ENCODE results near the gene IDS. TPM values are rescaled to one million over a fixed set of nuclear protein-coding genes. Genes with fewer than 3 reads are reported as not detected.
"Not testable (repeated sequence)": the region's sequence is repeated elsewhere in the genome, so short reads cannot be mapped to it uniquely, and the experiment has no call there.

The IDS gene, protein sequence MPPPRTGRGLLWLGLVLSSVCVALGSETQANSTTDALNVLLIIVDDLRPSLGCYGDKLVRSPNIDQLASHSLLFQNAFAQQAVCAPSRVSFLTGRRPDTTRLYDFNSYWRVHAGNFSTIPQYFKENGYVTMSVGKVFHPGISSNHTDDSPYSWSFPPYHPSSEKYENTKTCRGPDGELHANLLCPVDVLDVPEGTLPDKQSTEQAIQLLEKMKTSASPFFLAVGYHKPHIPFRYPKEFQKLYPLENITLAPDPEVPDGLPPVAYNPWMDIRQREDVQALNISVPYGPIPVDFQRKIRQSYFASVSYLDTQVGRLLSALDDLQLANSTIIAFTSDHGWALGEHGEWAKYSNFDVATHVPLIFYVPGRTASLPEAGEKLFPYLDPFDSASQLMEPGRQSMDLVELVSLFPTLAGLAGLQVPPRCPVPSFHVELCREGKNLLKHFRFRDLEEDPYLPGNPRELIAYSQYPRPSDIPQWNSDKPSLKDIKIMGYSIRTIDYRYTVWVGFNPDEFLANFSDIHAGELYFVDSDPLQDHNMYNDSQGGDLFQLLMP
- 25.4 and 30.6 TPM in 2 replicates for total RNA-seq
- polyA plus RNA-seq = 33.7 and 42.7 TPM in 2 replicates

DNA sequence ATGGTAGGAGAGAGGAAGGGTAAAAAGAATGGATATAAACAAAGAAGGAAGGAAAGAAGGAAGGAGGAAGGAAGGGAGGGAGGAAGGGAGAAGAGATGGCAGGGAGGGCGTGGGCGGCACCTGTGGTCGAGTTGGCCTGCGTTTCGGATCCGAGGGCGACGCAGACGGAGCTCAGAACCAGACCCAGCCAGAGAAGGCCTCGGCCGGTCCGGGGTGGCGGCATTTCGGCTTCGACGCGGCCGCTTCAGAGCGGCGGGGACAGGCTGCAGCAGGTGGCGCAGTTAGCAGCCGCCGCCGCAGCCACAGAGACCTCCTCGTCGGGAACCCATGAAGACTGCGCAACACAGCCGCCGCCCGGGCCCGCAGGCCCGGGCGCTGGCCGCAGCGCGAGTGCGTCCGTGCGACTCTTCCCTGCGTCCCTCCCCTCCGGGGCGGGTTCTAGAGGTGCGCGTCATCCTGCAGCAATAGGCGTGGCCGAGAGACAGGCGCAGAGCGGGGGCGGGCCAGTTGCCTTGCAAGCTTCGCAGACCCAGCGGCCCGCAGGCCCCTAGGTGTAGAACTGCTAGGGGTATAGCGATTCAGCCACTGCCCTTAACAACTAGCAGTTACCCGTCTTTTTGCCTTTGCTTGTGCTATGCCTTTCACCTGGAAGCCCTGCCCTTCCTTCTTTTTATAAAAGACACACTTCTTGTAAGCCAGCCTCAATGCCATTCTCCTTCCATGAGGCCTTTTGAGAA is at the start of gene IDS:
Gene IDS (minus strand): TSS at position 392 of the 737 bp plus-strand sequence. CDS start 169 bp downstream, at position 223.
- H3K27ac ChIP-seq = peak within 1 kb of the TSS; percentile 86
- H3K36me3 ChIP-seq (replicated peaks; ENCODE audit: insufficient read depth, low read depth) = no peaks in the 10 kb centered on the region
- H3K9me3 ChIP-seq (ENCODE audit: low read depth) = no peaks in the 10 kb centered on the region
- no peak for TF ChIP-seq EZH2 (IDR thresholded peaks at IDR 0.05; ENCODE audit: borderline replicate concordance)
- TF ChIP-seq, protein P1, sequence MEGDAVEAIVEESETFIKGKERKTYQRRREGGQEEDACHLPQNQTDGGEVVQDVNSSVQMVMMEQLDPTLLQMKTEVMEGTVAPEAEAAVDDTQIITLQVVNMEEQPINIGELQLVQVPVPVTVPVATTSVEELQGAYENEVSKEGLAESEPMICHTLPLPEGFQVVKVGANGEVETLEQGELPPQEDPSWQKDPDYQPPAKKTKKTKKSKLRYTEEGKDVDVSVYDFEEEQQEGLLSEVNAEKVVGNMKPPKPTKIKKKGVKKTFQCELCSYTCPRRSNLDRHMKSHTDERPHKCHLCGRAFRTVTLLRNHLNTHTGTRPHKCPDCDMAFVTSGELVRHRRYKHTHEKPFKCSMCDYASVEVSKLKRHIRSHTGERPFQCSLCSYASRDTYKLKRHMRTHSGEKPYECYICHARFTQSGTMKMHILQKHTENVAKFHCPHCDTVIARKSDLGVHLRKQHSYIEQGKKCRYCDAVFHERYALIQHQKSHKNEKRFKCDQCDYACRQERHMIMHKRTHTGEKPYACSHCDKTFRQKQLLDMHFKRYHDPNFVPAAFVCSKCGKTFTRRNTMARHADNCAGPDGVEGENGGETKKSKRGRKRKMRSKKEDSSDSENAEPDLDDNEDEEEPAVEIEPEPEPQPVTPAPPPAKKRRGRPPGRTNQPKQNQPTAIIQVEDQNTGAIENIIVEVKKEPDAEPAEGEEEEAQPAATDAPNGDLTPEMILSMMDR (IDR thresholded peaks at IDR 0.05; ENCODE audit: poor library complexity) = peak; percentile 11
- 44% methylated on average over 36 of the region's 54 CpGs for WGBS (ENCODE audit: low lambda C conversion rate, missing lambda C conversion rate)
- no peaks in the 10 kb centered on the region for H3K79me2 ChIP-seq
- H3K27me3 ChIP-seq = no peaks in the 10 kb centered on the region
- H3K9me2 ChIP-seq (replicated peaks; ENCODE audit: insufficient read depth) = no peaks in the 10 kb centered on the region
- H3K4me1 ChIP-seq (ENCODE audit: insufficient read depth) = no peaks in the 10 kb centered on the region
- peak within 1 kb of the TSS; percentile 13 for H3K4me3 ChIP-seq
- peak; percentile 93 for DNase-seq (ENCODE audit: low spot score)
- H2AFZ ChIP-seq = no peak within 1 kb of the TSS
- no peaks in the 10 kb centered on the region for H4K20me1 ChIP-seq (ENCODE audit: insufficient read depth, poor library complexity, severe bottlenecking)
- peak within 1 kb of the TSS; percentile 75 for H3K4me2 ChIP-seq

DNA sequence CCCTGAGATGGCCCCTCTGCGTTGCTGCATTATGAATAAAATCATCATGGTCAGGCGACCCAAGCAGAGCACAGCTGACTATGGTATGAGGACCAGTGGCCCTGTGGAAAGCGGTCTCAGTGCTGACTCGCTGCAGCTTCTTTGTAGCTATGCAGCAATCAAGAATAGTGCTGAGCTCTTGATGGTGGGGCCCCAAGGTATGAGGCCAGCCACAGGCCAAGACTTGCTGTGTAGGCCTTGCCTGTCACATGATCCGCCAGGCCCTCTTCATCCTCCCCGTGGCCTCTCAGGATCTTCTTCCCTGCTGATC is 46.8 kb upstream of the IDS start:
- H3K9me2 ChIP-seq (replicated peaks; ENCODE audit: insufficient read depth); DNase-seq (ENCODE audit: low spot score); H3K27me3 ChIP-seq; H4K20me1 ChIP-seq (ENCODE audit: insufficient read depth, poor library complexity, severe bottlenecking); H3K27ac ChIP-seq; H2AFZ ChIP-seq; H3K79me2 ChIP-seq; H3K9me3 ChIP-seq (ENCODE audit: low read depth); H3K4me1 ChIP-seq (ENCODE audit: insufficient read depth); H3K36me3 ChIP-seq (replicated peaks; ENCODE audit: insufficient read depth, low read depth); H3K4me2 ChIP-seq; H3K4me3 ChIP-seq: not testable (repeated sequence)
- WGBS (ENCODE audit: low lambda C conversion rate, missing lambda C conversion rate) = 100% methylated on average over 1 of the region's 6 CpGs

DNA sequence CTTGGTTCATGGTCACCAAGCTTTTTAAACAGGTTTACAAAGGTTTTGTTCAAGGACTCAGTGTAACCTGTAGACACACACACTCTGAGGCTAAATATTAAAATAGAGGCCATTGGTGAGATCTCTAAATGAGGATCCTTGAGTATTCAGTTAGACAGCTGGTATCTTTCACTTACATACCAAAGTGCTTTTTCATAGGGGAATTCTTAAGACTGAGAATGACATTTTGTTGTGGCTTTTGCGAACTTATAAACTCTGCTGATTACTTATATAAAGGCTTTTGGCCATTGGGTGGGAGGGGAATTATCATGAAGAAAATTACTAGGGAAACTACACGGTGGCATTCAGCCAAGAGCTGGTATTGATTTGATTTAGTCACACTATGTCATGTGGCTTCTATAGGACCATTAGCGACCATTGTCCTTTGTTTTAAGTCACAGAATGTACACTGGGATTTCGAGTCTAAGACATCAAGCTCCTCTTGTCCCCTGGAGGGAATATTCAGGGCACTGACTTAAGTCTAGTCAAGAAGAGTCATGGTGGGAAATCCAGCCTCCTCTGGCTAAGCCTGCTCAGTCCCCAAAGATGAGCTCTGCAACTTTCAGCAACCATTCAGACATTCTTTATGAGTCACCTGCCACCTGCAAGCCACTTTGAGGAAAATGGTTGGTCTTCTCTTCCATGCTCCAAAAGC is 46.3 kb upstream of the IDS start:
- H3K4me3 ChIP-seq; H3K4me1 ChIP-seq (ENCODE audit: insufficient read depth); H4K20me1 ChIP-seq (ENCODE audit: insufficient read depth, poor library complexity, severe bottlenecking); DNase-seq (ENCODE audit: low spot score); H2AFZ ChIP-seq; H3K4me2 ChIP-seq; H3K27me3 ChIP-seq; H3K27ac ChIP-seq; H3K36me3 ChIP-seq (replicated peaks; ENCODE audit: insufficient read depth, low read depth); H3K9me2 ChIP-seq (replicated peaks; ENCODE audit: insufficient read depth); H3K79me2 ChIP-seq; H3K9me3 ChIP-seq (ENCODE audit: low read depth): not testable (repeated sequence)
- WGBS (ENCODE audit: low lambda C conversion rate, missing lambda C conversion rate) = no CpG with 5 or more reads among the region's 4 CpGs

DNA sequence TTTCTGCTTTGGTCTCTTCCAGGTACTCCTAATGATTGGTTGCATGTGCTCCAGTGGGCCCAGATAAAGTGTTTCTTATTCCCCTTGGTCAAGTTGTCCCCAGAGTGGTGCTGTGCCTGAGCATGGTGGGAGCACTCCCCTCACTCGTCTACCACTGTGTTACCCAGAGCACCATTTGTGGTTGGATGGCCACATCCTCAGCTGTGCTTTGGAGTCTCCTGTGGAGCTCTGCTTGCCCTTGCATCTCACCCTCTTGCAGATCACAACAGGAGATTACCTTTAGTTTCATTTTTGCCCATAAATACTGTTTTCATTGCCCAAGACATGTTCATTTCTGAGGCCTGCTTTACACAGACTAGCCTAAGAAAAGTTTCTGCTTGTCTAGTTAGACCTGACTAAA is 45.3 kb upstream of the IDS start:
- H3K36me3 ChIP-seq (replicated peaks; ENCODE audit: insufficient read depth, low read depth); H4K20me1 ChIP-seq (ENCODE audit: insufficient read depth, poor library complexity, severe bottlenecking); H3K27ac ChIP-seq; H3K4me2 ChIP-seq; DNase-seq (ENCODE audit: low spot score); H2AFZ ChIP-seq; H3K4me1 ChIP-seq (ENCODE audit: insufficient read depth); H3K9me2 ChIP-seq (replicated peaks; ENCODE audit: insufficient read depth); H3K79me2 ChIP-seq; H3K27me3 ChIP-seq; H3K9me3 ChIP-seq (ENCODE audit: low read depth); H3K4me3 ChIP-seq: not testable (repeated sequence)
- WGBS (ENCODE audit: low lambda C conversion rate, missing lambda C conversion rate) = 82% methylated on average over 1 of the region's 1 CpG

DNA sequence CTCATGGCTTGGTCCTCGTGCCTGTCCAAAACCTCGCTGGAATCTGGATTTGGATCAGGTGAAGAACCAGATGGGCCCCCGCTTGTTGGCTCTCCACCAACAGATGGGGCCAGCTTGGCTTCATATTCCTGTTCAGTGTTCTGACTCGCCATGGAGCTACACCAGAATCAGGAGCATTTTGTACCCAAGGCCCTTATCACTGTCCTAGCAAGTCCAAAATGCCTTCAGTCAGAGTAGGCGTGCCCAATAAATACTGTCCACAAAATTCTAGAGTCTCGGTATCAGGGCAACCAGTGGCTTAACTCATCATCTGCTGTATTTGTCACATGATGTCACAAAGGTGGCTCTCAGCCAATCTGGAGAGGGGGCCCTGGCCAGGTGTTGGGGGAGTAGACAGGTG is 44.6 kb upstream of the IDS start, which contains the start of gene HSFX3:
Gene HSFX3 (minus strand): TSS at position 224 of the 400 bp plus-strand sequence. CDS start 72 bp downstream, at position 152.
- not testable (repeated sequence) for DNase-seq (ENCODE audit: low spot score); H3K4me1 ChIP-seq (ENCODE audit: insufficient read depth); H3K27me3 ChIP-seq; H2AFZ ChIP-seq; H3K36me3 ChIP-seq (replicated peaks; ENCODE audit: insufficient read depth, low read depth); H3K9me3 ChIP-seq (ENCODE audit: low read depth); H3K79me2 ChIP-seq; H3K4me3 ChIP-seq; H4K20me1 ChIP-seq (ENCODE audit: insufficient read depth, poor library complexity, severe bottlenecking); H3K4me2 ChIP-seq; H3K9me2 ChIP-seq (replicated peaks; ENCODE audit: insufficient read depth); H3K27ac ChIP-seq
- 86% methylated on average over 1 of the region's 6 CpGs for WGBS (ENCODE audit: low lambda C conversion rate, missing lambda C conversion rate)

DNA sequence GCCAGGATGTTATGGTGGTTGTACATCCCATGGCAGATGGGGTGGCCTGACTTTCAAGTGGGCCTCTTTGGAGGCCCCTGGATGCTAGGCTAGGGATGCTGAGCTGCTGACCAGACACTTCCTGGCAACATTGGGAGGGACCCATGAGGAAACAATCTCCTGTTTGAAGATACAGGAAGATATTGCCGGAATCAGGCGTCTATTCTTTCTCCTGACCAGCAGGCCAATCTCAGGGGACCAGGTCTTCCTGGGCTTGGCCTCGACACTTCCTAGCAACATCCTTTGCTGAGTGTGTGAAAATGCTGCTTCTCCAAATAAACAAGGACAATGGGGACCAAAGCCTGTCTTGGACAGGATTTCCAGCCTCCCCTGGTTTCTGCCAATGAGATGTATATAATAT is 42.7 kb upstream of the IDS start:
- not testable (repeated sequence) for H3K36me3 ChIP-seq (replicated peaks; ENCODE audit: insufficient read depth, low read depth); DNase-seq (ENCODE audit: low spot score); H3K79me2 ChIP-seq; H3K9me3 ChIP-seq (ENCODE audit: low read depth); H3K27ac ChIP-seq; H3K27me3 ChIP-seq; H3K4me3 ChIP-seq; H2AFZ ChIP-seq; H4K20me1 ChIP-seq (ENCODE audit: insufficient read depth, poor library complexity, severe bottlenecking); H3K4me1 ChIP-seq (ENCODE audit: insufficient read depth); H3K4me2 ChIP-seq; H3K9me2 ChIP-seq (replicated peaks; ENCODE audit: insufficient read depth)
- 40% methylated on average over 1 of the region's 3 CpGs for whole genome bisulfite sequencing (ENCODE audit: low lambda C conversion rate, missing lambda C conversion rate)

DNA sequence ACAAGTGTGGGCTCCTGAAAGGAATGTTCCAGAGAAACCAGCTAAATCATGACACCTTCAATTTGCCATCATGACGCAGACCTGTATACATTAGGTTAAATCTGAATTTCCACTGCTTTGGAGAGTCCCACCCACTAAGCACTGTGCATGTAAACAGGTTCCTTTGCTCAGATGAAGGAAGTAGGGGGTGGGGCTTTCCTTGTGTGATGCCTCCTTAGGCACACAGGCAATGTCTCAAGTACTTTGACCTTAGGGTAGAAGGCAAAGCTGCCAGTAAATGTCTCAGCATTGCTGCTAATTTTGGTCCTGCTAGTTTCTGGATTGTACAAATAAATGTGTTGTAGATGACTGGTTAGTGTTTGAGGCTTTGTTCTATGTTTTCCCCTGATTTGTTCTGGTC is 41.9 kb upstream of the IDS start:
- not testable (repeated sequence) for H3K27ac ChIP-seq; DNase-seq (ENCODE audit: low spot score); H4K20me1 ChIP-seq (ENCODE audit: insufficient read depth, poor library complexity, severe bottlenecking); H3K4me3 ChIP-seq; H2AFZ ChIP-seq; H3K27me3 ChIP-seq; H3K9me3 ChIP-seq (ENCODE audit: low read depth); H3K4me1 ChIP-seq (ENCODE audit: insufficient read depth); H3K36me3 ChIP-seq (replicated peaks; ENCODE audit: insufficient read depth, low read depth); H3K9me2 ChIP-seq (replicated peaks; ENCODE audit: insufficient read depth); H3K4me2 ChIP-seq; H3K79me2 ChIP-seq
- 78% methylated on average over 1 of the region's 1 CpG for WGBS (ENCODE audit: low lambda C conversion rate, missing lambda C conversion rate)
